HS-27A (cell line): ENCODE measurements around the gene ADGRG4.
"Not testable (repeated sequence)": the region's sequence is repeated elsewhere in the genome, so short reads cannot be mapped to it uniquely, and the experiment has no call there.

Experiments
- DNase-seq: peaks from one replicate; pipeline ENCODE4 v3.0.0-alpha.2; 2012; ENCODE audit warnings: low read depth, missing footprints

ADGRG4 gene

DNA sequence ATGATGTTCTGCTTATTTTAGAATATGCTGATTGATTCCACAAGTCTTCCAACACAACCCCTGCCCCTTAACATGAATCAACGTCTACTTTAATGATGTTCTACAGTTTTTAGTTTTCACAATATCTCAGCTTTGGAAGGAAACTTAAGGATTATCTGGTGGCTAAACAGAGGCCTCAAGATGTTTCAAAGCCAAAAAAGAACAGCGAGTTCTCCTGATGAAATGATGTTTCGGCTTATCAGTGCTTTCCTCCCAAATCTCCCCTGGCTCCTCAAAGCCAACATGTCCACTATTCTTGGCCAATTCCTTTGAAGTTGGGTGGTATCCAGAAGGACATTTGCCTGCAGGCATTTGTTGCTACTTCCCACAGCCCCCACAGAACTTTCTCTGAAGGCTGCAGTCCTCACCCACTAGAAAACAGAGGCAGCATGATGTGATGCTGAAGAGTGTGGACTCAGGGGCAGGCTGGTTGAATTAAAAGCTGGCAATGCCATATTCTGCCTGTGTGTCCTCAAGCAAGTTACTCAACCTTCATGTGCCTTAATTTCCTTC, 87.3 kb downstream of the ADGRG4 start:
- DNase-seq, result no peak

DNA sequence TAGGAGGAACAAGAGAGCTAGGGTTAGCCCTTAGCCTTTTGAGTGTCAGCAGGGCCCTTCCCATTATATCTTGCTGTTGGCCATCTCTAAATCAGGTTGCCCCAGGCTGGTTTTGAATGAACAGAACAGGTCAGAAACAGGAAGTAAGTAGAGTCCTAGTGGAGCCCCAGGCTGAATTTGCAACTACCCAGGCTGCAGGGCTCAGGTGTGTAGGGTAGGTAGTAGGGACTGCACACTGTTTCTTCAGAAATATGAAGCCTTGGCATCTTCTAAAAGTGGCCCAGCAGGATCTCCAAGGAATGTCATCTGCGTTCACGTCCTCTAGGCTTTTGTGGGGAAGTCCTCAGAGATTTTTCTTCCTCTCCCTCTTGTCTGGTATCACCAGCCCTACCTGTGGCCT, 90.2 kb downstream of the ADGRG4 start:
- DNase-seq, result no peak

DNA sequence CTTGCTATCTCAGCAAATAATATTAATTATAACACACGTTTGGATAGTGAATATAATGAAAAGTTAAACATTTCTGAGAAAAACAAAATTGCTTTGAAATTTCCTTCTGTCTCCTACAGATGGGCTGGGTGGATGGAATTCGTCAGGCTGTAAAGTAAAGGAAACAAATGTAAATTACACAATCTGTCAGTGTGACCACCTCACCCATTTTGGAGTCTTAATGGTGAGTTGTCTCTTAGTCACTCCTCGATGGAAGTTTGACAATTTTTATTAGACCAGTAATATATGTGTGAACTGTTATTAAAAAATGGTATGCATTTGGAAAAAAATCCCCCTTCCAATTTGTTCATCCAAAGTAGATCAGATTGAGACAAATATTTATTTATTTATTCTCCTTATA, 94.5 kb downstream of the ADGRG4 start:
- DNase-seq, result no peak

DNA sequence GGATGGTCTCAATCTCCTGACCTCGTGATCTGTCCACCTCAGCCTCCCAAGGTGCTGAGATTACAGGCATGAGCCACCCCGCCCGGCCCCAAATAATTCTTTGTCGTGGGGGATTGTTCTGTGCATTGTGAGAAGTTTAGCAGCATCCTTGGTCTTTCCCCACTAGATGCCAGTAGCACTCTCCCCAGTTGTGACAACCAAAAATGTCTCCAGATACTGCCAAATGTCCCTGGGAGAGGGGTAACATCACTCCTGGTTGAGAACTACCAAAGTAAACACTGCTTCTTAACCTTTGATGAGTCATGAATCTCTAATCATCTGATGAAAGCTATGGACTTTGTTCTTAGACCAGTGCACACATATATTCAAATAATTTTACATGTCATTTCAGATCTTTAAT, 96.2 kb downstream of the ADGRG4 start:
- DNase-seq, result no peak

DNA sequence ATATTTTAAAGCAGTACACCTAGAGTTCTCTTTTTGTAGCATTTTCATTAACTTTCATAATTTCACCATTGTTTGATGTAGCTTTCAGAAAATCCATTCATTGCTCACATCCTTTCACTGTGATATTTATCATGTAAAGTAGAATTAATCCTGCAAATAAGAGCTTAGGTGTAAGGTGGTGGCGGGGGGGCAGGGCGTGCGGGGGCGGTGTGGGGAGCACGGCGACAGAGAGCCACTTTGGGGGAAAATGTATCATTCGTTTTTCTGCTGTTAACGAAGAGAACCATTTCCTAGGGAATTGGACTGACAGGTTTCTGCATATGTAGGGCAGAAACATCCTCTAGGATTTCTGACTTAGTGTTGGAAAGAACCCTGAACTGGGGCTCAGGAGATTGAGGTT, 104.4 kb downstream of the ADGRG4 start:
- DNase-seq, result no peak

DNA sequence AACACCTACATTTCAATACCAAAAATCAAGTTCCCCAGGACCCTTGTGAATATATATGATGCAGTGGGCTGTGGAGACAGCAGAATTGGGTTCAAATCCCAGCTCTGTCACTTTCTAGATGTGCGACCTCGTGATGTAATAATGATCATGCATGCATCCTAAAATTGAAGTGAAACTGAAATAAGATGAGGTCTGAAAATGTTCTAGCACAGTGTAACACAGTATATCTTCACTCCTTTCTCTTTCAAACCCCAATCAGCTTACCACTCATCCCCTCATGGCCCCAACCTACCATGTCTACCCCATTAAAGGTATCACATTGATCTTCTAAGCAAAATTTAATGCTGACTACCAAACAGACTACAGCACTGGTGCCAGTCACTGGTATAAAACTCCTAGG, 117.0 kb downstream of the ADGRG4 start:
- DNase-seq, result no peak

DNA sequence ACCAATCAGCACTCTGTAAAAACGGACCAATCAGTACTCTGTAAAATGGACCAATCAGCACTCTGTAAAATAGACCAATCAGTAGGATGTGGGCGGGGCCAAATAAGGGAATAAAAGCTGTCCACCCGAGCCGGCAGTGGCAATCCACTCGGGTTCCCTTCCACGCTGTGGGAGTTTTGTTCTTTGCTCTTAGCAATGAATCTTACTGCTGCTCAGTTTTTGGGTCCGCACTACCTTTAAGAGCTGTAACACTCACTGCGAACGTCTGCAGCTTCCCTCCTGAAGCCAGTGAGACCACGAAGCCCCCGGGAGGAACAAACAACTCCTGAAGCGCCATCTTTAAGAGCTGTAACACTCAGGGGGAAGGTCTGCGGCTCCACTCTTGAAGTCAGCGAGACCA, 120.6 kb downstream of the ADGRG4 start:
- no peak for DNase-seq

DNA sequence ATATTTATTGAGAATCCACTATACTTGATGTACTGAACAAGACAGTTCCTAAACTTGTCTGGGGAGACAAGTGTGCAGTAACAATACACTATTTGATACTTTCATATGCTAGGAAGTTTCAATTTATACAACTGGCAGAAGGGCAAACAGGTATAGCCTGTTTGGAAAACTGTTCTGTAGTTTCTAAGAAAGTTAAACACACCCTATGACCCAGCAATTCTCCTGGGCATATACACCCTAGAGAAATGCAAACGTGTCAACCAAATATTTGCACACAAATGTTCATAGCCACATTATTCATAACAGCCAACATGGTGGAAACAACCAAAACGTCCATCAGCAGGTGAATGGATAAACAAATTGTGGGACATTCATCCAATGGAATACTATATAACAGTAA, 123.0 kb downstream of the ADGRG4 start:
- DNase-seq, result no peak

DNA sequence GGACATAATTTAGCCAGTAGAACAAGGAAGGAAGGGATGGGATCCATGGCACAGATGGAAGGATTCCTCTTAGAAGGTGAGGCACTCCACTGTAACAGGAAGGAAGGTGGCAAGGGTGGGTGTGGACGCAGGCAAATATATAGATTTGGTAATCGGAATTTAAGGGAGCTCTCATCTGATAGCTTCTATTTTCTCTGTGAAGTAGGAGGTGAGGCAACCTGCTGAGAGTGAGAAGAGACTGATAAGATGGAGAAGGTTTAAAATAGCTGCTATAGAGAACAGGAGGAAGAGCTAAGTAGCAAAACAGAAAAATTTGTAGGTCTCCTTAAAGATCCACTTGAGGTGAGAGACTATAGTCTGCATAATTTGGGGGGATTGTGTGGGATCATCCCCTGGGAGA, 125.2 kb downstream of the ADGRG4 start:
- no peak for DNase-seq

DNA sequence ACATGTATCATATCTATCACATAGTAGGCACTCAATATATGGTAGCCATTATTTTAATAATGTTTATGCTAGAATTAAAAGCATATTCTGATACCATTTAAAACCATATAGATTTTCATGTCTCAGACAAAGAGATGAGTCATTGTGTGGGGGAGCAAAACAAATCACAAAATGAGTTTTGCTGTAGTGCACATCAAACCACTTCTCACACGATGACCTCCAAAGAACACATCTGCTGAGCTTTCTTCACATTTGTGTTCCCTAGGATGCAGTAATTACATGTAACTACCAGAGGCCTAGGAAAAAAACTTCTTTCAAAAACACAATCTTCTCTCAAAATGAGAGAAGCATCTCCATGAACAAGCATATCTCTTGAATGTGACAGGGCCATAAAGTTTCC, 130.9 kb downstream of the ADGRG4 start:
- no peak for DNase-seq

DNA sequence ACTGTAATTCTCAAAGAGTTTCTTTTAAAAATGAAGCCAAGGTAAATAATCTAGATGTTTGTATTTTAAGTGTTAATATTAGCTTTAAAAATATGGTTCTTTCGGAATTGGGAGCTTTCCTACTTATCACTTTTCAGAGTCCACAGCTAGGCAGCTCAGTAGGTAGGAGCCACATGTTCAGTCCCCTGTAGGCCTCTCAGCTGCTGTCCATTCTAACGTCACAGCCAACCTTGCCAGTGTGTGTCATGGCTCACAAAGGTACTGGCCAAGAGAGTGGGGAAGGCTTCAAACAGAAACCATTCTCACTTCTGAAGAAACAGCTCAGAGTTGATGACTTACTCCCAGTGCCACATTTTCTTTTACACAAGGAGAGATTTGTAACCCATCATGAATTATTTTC, 137.0 kb downstream of the ADGRG4 start:
- DNase-seq, result no peak

DNA sequence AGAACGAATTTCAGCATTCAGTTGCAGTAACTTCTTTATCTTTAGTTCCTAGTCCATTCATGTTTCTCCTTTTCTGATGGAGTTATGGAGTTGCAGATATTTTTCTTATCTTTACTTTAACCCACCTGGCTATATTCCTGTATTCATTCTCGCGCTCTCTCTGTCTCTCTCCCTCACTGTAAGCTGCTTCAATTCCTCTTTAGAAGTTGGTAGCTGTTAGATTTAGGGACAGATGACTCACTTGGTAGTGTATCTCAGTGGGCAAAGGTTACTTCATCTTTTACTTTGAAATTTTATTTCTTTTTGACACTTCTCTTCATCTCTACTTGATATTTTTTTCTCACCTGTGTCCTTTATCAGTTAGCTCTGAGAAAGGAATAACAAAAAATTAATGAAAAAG, 137.4 kb downstream of the ADGRG4 start:
- no peak for DNase-seq

DNA sequence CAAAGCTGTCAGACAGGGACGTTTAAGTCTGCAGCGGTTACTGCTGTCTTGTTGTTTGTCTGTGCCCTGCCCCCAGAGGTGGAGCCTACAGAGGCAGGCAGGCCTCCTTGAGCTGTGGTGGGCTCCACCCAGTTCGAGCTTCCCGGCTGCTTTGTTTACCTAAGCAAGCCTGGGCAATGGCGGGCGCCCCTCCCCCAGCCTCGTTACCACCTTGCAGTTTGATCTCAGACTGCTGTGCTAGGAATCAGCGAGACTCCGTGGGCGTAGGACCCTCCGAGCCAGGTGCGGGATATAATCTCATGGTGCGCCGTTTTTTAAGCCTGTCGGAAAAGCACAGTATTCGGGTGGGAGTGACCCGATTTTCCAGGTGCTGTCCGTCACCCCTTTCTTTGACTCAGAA, 144.9 kb downstream of the ADGRG4 start:
- DNase-seq, result not testable (repeated sequence)

DNA sequence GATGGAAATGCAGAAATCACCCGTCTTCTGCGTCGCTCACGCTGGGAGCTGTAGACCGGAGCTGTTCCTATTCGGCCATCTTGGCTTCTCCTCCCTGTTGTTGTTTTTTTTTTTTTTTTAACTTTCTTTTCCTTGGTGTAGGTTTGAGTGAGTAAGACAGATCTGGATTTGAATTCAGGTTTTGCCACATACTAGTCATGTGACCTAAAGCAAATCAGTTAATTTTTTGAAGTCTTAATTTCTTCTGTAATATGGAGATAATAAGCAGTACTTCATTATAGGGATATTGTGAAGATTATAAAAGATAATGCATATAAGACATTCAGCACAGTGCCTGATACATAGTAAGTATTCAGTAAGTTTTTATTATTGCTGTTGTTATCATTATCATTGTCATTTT, 145.4 kb downstream of the ADGRG4 start:
- DNase-seq, result no peak

DNA sequence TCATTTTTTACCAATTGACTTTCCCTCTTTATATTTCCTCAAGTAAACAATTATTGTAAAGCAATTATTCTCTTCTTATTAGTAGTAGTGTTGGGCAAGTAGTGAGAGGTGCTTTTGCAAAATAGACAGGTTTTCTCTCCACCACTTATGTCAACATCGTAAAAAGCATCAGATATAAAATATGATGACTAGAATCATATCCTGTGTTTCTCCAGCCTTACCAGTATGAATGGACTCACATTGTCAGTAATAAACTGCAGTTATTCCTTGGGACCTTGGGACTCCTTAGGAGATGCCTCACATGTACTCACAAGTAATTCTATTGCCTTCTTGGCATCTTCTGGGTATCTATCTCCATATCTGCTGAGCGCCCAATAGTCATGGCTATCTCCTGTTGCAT, 146.5 kb downstream of the ADGRG4 start:
- DNase-seq, result no peak

DNA sequence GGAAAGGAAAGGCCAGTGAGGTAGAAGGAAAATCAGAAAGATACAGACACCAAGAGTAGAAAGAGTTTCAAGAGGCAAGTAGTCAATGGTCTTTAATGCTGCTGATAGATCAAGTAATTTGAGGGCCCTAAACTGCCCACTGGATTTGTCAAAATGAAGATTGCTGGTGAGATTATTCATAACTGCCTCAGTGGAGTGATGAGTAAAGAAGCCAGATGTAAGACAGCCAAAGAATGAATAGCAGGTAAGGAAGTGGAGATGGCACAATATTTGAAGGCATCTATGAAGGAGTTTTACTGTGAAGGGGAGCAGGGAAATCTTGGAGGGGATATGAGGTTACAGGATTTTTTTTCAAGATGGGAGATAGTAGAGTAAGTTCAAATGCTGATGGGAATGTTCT, 147.2 kb downstream of the ADGRG4 start:
- DNase-seq, result no peak

DNA sequence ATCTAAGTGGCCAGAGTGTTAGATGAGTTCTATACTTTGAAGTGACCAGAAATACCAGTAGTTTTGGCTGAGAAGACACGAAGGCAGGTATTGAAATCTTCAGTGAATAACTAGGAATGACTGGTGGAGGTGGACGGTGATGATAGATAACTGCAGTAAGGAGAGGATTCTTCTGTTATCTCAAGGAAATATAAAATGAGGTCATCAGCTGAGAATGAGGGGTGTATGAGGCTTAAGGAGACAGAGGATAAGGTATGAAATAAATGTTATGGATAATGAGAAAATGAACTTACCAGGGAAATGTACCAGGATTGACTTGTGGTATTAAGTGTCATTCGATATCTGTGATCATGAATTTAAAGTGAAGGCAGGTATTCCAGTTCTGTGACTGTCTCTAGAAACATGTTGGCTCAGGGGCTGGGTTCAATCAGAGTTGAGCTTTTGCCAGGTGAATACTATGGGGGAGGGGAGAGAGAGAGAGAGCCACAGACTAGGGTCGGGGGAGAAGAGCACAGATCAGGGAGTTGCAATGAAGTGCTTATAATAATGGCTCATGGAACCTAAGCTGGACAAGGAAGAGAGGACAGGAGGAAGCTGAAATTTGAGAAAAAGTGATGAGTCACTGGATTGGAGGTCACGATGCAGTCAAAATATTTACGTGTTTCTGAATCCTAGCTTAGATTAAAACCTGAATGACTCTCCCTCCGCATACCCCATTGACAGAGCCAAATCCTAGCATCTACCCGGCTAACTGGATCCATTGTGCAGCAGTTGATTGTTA, 149.5 kb downstream of the ADGRG4 start:
- DNase-seq, result no peak

DNA sequence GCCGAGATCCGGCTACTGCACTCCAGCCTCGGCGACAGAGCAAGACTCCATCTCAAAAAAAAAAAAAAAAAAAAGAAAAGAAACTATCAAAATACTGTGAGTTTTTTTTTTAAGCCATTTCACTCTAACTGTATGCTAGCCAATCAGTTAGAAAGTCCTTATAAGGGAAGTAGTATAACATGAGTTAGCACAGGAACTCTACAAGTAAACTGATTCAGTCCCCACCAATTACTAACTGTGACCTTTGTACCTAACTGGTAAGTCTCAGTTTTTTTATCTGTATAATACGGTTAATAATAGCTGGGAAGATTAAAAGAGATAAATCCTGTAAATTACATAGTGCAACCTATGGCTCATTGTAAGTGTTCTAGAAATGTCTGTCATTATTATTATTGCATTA, 151.9 kb downstream of the ADGRG4 start:
- no peak for DNase-seq

DNA sequence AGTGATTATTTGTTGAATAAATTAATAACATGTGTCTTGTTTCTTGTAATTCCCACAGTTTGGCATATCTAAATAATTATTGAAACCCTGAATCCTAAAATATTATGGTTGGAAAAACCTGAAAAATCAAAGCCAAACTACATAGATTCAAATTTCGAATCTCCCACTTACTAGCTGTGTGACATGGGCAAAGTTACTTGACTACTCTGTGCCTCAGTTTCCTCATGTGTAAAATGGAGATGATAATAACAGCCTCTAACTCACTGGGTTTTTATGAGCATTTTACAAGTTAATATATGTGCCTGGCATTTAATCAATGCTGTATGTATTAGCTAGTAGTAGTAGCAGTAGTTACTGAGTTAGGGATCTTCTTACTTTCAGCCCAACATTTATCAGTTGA, 152.4 kb downstream of the ADGRG4 start:
- no peak for DNase-seq

DNA sequence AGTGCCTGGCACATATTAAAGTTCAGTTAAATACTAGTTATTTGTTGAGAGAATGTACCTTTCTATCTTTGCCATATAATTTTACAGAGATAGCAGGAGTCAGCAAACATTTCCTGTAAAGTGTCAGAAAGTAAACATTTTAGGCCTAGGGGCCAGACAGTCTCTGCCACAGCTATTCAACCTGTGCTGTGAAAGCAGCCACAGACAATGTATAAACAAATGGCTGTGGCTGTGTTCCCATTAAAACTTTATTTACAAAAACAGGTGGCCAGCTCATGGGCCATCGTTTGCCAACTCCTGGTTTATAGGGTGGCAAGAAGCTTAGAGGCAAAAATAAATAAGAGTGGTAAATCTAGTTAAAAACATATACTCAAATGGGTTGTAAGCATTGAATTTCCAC, 153.0 kb downstream of the ADGRG4 start:
- no peak for DNase-seq

DNA sequence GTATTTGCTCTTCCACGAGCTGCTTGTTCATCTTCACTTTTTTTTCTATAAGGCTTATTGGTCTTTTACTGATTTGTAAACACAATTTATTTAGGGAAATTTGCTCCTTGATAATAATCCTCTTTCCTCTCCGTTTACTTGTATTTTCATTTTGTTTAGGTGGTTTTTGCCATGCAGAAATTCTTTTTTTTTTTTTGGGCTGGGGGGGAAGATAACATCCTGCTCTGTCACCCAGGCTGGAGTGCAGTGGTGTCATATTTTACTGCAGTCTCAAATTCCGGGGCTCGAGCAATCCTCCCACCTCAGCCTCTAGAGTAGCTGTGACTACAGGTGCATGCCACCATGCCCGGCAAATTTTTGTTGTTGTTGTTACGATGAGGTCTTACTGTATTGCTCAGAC, 155.4 kb downstream of the ADGRG4 start:
- DNase-seq, result no peak

DNA sequence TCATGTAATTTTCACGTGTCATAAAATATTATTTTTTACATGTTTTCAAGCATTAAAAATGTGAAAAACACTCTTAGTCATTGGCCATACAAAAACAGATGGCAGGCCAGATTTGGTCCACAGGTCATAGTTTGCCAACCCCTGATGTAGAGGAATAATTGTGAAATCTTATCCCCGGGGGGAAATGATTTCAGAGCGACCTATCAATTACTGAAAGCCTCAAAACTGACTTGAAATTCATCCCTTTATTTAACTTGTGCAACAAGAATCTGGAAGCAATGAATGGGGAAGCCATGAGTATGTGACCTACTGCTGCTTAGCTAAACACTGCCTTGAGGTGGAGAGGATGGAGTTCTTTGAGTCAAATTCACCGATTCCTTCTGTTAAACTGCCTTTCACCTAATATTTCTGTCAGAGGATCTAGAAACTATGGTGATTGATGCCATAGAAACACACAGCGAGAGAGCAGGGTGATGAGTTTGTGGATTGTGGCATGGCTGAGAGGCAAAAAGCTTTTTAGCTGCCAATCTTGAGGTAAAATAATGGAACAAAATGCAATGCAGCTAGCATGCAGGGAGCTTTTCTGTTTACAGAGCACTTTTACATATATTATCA, 156.6 kb downstream of the ADGRG4 start:
- no peak for DNase-seq

DNA sequence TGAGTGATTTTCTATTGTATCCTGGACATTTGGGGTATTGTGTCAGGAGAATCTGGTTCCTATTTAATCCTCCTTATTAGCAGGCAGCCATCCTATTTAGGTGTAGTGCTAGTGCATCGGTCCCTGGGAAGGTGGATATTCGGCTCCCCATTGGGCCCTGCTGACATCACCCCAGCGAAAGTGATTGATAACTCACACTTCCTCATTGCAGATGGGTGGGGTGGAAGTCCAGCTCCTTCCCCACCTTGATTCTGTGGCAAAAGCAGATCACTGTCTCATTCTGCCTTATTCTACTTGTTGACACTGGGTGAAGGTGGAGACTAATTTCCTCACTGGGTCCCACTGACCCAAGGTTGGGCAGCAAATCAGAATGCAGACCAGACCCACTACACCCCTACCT, 163.8 kb downstream of the ADGRG4 start:
- no peak for DNase-seq
